ENCODE results near the gene EIF1AX.
"Not testable (repeated sequence)": the region's sequence is repeated elsewhere in the genome, so short reads cannot be mapped to it uniquely, and the experiment has no call there.

The EIF1AX gene, protein sequence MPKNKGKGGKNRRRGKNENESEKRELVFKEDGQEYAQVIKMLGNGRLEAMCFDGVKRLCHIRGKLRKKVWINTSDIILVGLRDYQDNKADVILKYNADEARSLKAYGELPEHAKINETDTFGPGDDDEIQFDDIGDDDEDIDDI

DNA sequence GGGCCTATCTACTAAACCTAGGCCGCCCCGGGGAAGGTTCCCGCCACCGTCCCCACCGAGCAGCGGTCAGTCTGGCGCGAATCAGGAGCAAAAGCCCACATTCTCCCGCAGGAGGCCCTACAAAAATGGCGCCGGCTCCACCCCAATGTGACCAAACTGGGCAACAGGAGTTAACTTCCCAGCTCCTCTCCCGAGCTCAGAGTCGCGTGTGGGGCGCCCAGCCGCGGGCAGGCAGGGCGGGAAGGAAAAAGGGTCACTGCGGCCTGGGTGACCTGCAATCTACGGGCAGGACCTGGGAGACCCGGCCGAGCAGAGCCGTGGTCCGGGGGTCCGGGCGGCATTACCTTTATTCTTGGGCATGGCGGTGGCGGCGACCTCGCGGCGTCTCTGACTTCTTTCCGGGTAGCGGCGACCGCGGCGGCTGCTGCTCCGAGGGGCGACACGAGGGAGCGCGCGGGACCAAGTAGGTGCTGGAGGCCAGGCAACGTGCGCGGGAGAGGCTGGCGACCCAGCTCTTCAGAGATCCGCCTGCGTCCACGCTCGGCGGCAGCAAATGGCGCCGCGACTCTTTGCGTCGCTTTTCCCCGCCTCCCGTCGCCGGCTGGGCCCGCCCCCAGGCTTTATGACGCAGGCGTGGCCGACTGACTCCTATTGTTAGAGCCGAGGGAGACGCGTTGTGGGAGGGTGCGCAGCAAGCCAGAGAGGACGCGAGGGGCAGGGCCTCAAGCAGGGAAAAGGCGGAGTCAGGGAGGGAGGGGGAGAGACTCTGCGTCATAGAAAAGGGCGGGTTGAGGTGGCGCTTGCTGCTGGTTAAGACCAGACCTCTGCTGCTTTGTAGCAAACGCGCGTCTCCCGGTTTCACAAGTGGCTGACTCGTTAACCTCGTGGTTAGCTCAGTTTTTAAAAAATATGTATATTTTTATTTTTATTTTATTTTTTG is at the start of gene EIF1AX:
TSS of gene EIF1AX (minus strand) at position 558 of the 940 bp plus-strand sequence. CDS start at position 360, 198 bp downstream.
- peak; percentile 92 for DNase-seq (ENCODE audit: low read depth)

DNA sequence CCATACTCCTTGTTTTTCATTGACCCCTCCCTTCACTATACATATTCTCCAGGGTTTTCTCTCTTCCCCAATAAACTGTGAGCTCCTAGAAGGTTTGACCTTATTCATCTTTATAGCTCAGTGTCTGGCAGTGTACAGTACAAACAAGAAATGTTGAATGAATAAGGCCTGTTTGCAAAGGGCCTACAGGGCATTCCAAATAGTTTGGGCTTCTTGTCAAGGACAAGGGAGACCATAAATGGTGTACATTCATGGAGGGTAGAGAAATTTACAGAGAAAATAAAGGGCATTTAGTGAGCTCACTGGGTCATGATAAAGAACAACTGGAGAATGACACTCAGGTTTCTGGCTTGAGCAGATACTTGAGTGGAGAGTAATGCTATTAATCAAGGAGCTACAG is 47.5 kb upstream of the EIF1AX start:
- H3K4me3 ChIP-seq (ENCODE audit: low read depth, low read length) = no peak overlapping the region
- DNase-seq (ENCODE audit: low read depth) = no peak

More for the DNA sequence above, at the start of gene EIF1AX:
- peak within 1 kb of the TSS; percentile 74 for H3K4me3 ChIP-seq (ENCODE audit: low read depth, low read length)

DNA sequence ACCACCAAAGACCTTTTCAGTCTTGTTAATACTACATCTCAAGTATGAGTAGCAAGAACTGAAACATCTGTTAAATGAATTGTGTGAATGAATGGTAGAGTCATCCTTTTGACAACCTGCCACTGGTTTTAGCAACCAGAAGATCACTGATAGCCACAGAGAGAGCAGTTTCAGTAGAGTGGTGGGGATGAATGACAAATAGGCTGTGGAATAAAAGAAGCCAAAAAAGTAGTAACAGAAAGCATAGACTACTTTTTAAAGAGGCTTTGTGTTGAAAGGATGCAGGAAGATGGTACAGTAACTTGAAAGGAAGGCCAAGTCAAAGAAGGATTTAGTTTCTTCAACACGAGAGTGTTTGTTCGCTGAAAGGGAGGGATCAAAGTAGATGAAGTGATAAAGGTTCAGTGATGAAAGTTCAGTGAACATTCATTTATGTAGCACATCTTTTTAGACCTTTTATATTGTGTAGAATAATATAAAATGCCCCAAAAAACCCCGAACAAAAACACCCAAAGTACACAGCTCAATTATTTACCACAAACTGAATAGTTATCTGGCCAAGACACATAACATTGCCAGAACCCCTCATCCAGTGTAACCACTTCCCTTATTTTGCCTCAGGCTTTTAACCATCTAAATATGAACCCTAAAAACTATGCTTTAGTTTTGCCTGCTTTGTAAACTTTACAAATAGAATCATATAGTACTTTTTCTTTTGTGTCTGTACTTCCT is 40.1 kb upstream of the EIF1AX start:
- no peak overlapping the region for H3K4me3 ChIP-seq (ENCODE audit: low read depth, low read length)
- no peak for DNase-seq (ENCODE audit: low read depth)

DNA sequence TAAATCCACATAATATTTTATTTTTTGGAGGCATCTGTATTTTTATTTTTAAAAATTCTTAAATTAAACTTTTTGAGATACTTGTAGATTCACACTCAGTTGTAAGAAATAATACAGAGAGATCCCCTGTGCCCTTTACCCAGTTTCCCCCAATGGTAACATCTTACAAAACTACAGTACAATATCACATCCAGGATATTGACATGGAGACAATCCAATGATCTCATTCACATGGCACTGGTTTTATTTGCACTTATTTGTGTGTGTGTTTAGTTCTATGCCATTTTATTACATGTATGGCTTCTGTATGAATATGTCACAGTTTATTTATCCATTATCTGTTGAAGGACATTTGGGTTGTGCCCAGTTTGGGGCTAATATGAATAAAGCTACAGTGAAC is 35.5 kb upstream of the EIF1AX start:
- no peak for DNase-seq (ENCODE audit: low read depth)
- no peak overlapping the region for H3K4me3 ChIP-seq (ENCODE audit: low read depth, low read length)

DNA sequence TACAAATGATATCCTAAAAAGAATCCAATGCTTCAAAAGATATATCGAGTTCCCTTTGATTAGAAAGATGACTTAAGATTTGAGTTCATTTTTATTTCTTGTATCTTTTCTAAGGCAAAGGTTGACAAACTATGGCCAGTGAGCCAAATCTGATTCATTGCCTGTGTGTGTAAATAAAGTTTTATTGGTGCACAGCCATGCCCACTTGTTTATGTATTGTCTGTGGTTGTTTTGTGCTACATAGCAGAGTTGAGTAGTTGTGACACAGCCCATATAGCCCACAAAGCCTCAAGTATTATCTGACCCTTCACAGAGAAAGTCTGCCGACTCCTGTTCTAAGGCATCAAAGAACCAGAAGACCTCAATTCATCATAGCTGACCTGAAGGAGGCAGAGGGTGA is 32.2 kb upstream of the EIF1AX start:
- no peak overlapping the region for H3K4me3 ChIP-seq (ENCODE audit: low read depth, low read length)
- DNase-seq (ENCODE audit: low read depth) = no peak

DNA sequence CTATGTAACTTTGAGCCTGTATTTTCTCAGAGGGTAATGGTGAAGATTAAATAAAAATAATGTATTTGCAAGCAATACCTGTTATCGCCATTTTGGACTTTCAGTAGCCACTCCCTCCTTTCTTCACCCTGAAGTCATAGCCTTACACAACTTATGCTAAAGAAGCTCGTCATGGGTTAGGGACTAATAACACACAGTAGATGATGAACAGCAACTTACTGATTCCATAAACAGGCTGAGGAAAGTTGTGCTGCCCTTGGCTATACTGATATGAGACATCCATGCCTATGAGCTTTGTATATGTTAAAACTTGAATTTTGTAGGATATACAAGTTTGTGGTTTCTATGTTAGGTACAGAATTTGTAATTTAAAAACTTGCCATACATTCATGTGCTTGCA is 31.7 kb upstream of the EIF1AX start:
- H3K4me3 ChIP-seq (ENCODE audit: low read depth, low read length) = no peak overlapping the region
- DNase-seq (ENCODE audit: low read depth) = no peak

DNA sequence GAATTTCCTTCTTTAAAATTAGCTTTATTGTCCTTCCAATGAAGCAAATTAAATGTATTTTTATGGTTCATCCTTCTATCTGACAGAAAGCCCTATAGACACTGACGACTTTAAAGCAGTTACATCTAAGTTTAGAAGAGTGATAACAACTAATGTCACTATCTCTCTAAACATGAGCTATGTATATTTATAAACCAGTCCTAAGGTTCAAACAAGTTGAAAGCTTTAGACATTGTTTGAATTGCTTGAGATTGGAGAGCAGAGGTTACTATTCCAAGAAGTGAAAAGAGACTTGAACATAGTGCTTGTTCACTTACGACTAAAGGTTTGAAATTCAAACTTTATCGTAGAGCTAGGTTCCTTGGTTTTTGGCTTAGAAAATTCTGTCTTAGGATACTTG is 30.2 kb upstream of the EIF1AX start:
- H3K4me3 ChIP-seq (ENCODE audit: low read depth, low read length) = no peak overlapping the region
- no peak for DNase-seq (ENCODE audit: low read depth)

DNA sequence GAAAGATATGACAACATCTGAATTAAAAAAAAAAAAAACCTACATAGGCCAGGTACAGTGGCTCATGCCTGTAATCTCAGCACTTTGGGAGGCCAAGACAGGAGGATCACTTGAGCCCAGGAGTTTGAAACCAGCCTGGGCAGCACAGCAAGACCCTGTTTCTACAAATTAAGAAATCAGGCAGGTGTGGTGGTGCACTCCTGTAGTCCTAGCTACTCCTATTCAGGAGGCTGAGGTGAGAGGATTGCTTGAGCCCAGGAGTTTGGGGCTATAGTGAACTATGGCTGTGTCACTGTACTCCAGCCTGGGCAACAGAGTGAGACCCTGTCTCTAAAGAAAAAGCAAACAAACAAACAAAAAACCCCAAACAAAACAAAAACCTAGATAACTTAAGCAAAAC is 20.9 kb upstream of the EIF1AX start:
- H3K4me3 ChIP-seq (ENCODE audit: low read depth, low read length); DNase-seq (ENCODE audit: low read depth): not testable (repeated sequence)

DNA sequence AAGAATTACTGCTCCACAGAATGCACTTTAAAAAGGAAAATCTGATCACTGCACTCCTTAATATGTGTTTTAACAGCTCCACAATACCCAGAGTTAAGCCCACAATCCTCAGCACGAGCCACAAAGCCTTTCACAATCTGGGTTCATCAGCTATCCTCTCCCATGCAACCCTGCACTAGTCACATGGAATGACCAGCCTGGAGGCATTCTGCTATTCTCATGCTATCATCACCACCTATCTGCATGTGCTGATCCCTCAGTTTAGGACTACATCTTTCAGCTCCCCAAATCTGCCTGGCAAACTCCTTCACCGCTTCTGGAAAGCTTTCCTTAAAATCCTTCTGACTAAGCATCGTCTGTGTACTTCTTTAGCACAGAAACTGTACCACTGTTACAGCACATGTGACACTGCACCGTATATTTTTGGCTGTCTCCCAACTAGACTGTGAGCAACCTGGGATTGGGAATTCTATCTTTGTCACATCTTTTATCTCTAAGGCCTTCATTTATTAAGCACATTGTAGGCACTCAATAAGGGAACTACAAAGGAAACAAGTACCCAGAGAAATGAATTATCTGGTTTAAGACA is 18.3 kb upstream of the EIF1AX start:
- DNase-seq (ENCODE audit: low read depth) = no peak
- H3K4me3 ChIP-seq (ENCODE audit: low read depth, low read length) = no peak overlapping the region

DNA sequence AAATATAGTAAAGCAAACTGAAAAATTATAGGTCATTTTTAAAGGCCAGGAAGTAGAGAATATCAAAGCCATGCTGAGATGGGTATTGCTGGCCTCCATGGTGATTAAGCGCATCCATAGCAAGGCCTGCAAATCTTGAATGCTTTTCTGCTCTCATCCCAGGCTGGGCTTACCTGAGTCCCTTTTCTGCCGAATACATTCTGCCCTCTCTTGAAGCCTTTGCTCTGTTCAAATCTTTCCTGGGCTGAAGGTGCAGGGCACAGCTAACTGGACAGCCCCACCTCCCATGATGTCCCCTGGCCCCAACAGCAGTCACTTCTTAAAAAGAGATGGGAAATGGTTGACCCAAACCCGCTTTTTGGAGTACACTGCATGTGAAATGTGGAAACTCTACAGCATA is 10.1 kb upstream of the EIF1AX start:
- DNase-seq (ENCODE audit: low read depth) = no peak
- H3K4me3 ChIP-seq (ENCODE audit: low read depth, low read length) = no peak overlapping the region

DNA sequence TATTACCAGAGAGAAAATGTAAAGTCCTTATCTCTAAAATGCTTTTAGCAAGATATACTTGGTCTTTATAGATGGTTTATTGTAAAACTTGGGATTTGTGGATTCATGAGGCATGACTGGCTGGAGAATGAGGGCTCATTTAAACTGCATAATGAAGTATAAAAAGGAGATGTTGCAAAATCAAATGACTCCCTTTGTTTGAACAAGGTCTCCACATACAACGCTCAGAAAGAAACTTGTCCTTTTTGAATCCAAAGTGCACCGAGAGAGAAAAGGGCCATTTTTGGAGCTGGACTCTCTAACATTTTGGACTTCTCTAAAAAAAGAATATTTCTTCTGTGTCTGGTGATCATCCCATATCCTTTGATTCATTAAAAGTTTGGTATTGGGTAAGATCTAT is 7.7 kb upstream of the EIF1AX start:
- no peak overlapping the region for H3K4me3 ChIP-seq (ENCODE audit: low read depth, low read length)
- DNase-seq (ENCODE audit: low read depth) = no peak

DNA sequence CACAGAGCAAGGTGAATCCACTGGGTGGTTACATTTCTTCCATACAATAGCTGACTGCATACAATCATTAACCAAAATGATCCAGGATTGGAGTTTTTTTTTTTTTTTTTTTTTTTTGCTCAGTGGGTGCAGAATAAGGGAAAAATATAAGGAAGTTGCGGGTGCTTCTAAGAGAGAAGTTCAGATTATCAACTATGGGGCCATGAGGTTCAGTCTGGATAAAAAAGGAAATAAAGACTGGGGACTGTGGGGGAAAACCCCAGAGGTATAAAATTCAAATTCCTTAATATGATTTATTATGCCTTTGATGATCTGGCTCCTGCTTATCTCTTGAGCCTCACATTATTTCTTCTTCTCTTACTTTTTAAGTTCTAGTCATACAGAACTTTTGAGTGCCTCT is 5.9 kb upstream of the EIF1AX start:
- H3K4me3 ChIP-seq (ENCODE audit: low read depth, low read length) = no peak overlapping the region
- DNase-seq (ENCODE audit: low read depth) = no peak

DNA sequence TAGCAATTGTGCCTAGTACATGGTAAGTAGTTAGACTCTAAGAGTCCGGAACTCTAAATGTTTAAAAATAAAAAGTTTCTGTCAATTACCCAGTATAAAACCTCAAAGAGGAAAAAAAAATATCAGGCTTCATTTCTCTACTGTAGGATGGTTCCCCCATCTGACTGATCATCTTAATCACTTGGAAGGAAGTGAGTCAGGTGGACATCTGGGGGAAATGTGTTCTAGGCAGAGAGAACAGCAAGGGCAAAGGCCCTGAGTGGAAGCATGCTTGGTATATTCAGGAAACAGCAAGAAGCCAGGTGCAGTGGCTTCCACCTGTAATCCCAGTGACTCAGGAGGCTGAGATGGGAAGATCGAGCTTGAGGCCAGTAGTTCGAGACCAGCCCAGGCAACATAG is 2.9 kb upstream of the EIF1AX start:
- no peak overlapping the region for H3K4me3 ChIP-seq (ENCODE audit: low read depth, low read length)
- no peak for DNase-seq (ENCODE audit: low read depth)

DNA sequence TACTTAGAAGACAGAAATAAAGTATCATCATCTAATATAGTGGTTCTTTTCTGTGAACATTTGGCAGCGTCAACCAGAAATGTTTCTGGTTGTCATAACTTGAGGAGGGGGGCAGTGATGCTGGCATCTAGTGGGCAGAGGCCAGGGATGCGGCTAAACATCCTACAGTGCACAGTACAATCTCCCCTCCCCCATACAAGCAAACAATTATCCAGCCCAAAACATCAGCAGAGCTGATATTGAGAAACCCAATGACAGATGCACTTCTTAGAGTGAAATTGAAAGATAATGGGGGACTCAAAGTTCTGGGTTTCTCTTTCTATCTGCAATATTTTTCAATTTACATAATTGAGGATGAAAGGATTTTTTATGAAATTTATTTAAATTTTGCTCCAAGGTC is 1.9 kb upstream of the EIF1AX start:
- H3K4me3 ChIP-seq (ENCODE audit: low read depth, low read length) = no peak overlapping the region
- no peak for DNase-seq (ENCODE audit: low read depth)

DNA sequence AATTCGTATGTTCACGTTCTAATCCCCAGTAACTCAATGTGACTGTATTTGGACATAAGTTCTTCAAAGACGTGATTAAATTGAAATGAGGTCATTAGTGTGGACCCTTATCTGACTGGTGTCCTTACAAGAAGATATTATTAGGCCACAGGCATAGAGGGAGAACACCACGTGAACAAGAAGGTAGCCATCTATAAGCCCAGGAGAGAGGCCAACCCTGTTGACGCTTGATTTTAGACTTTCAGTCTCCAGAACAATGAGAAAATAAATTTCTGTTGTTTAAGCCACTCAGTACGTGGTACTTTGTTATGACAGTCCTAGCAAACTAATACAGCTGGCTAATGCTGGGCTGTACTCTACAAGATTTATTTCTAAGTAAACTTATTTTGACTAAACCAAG is 1.5 kb upstream of the EIF1AX start:
- no peak for DNase-seq (ENCODE audit: low read depth)
- no peak overlapping the region for H3K4me3 ChIP-seq (ENCODE audit: low read depth, low read length)

DNA sequence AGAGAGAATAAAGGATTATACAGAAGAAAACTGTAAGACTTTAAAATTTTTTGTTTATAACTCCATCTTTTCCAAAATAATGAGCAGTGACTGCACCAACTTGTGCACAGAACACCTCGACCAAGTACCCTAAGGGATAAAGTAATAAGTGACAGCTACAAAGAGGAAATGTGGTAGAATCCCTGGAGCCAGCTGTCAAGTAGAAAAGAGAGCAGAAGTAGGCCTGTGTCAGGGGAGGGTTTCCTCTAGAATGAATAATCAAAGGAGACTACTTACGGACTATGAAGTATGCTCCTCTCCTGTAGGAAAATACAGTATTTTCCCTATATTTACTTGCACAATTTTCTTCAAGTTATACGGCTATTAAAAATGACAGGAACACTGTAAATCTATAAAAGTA is 1.2 kb downstream of the EIF1AX start:
- H3K4me3 ChIP-seq (ENCODE audit: low read depth, low read length) = peak overlapping the region; percentile 74
- DNase-seq (ENCODE audit: low read depth) = no peak

DNA sequence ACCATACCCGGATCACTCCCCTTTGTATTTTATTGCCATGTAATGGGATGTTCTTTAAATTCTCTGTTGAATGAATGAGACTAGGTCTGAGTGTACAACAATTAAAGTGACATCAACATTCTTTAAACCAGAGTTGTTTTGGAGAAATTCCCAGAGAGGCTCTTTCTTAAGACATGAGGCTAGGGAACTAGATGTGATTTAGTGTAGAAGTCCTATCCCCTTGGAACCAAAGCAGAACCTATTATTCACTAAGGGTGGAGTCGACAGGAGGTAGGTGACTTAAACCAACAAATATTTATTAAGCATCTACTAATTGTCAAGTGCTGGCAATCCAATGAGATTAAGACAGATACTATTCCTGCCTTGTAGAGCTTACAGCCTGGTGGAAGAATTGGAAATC is 1.7 kb downstream of the EIF1AX start:
- H3K4me3 ChIP-seq (ENCODE audit: low read depth, low read length) = peak overlapping the region; percentile 74
- peak; percentile 19 for DNase-seq (ENCODE audit: low read depth)

DNA sequence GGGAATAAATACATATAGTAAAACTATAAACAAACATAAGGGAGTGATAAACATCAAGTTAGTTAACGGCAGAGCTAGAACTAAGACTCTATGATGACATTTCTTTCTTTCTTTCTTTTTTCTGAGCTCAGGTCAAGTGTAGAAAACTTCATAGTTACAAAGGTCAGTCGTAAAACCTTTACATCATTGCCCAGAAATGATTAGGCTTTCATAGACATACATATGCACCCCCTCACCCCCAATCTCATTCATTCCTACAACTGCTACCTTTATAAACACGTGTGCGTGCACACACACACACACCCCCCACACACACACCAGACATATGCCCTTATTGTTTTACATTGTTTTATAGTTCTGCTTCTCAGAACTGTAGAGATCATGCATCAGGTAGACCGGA is 5.7 kb downstream of the EIF1AX start:
- no peak overlapping the region for H3K4me3 ChIP-seq (ENCODE audit: low read depth, low read length)
- no peak for DNase-seq (ENCODE audit: low read depth)

DNA sequence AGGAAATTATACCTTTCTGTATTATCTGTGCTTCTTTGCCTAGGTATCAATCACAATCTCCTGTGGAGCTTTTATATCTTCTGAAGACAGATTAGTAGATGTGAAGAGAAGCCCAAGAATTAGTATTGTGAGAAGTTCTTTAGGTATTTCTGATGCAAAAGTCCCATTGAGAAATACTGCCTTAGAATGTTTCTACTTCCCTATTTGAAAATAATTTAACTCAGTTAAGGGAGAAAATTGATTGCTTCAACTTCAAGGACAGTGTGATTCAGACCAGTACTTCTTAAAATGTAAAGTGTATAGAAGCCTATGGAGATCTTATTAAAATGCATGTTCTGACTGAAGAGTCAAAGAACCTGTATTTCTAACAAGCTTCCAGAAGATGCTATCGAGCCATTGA is 9.0 kb downstream of the EIF1AX start:
- DNase-seq (ENCODE audit: low read depth) = no peak
- no peak overlapping the region for H3K4me3 ChIP-seq (ENCODE audit: low read depth, low read length)

DNA sequence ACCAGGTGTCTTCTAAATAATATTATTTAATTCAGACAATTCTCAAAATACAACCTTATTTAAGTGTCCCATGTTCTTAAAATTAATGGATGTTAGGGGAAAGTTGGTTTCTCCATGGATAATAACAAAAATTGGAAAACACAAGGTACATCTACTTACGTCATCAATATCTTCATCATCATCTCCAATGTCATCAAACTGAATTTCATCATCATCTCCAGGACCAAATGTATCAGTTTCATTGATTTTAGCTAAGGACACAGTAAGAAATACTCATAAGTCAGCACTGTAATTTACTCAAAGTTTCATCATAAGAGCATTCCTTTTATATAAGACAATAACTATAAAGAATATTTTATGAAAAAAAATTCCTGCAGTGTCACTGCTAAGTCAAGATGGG is 11.3 kb downstream of the EIF1AX start:
- H3K4me3 ChIP-seq (ENCODE audit: low read depth, low read length) = no peak overlapping the region
- DNase-seq (ENCODE audit: low read depth) = no peak

Measured in skeletal muscle cell (primary cell).